Measurements from ENCODE around the gene AGFG2.
"Not testable (repeated sequence)": the region's sequence is repeated elsewhere in the genome, so short reads cannot be mapped to it uniquely, and the experiment has no call there.

DNA sequence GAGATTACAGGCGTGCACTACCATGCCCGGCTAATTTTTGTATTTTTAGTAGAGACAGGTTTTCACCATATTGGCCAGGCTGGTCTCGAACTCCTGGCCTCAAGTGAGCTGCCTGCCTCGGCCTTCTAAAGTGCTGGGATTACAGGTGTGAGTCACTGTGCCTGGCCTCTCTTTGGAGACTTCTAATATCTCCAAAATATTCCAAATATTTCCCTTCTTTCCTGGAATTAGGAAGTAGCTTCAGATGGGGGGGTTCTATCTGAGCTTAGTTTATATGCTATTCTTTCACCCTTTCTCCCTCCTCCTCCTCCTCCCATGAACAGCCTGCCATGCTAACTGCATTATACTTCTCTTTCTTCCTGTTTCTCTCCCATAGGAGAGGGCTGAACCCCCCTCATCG is 9.4 kb downstream of the AGFG2 start:
- TF ChIP-seq HMGXB4 (CRISPR knock-in tag; IDR thresholded peaks at IDR 0.05; ENCODE audit: borderline replicate concordance); BCL3 (IDR thresholded peaks at IDR 0.05); SMC3 (IDR thresholded peaks at IDR 0.05); CTCF (IDR thresholded peaks at IDR 0.05); RCOR1 (IDR thresholded peaks at IDR 0.05; ENCODE audit: low read depth, low read length); JUN (IDR thresholded peaks at IDR 0.05); PHF8 (IDR thresholded peaks at IDR 0.05; ENCODE audit: borderline replicate concordance, low read depth): not testable (repeated sequence)
